ENCODE results near the gene MARCO. TPM values are rescaled to one million over a fixed set of nuclear protein-coding genes. Genes with fewer than 3 reads are reported as not detected.

The MARCO gene
- total and polyA plus RNA-seq, 4 donors: 21.8 to 113 (median 61.6) TPM

GRCh38 chr2:118969734-118970395 lies 27.9 kb downstream of the MARCO start:
- no peak overlapping the region for H3K27ac ChIP-seq (ENCODE audit: low read depth in 1 of 2, low read length in 2 of 2)
- H3K4me1 ChIP-seq (ENCODE audit: control insufficient read depth in 4 of 4, insufficient read depth in 4 of 4, low read length in 3 of 4): no peaks in the 10 kb centered on the region
- no peak overlapping the region for H3K9ac ChIP-seq (ENCODE audit: low read depth in 1 of 2, low read length in 2 of 2)
- DNase-seq (ENCODE audit: low spot score): no peak
- H3K9me3 ChIP-seq (ENCODE audit: control insufficient read depth in 4 of 4, low read length in 3 of 4): no peaks in the 10 kb centered on the region
- H3K4me3 ChIP-seq (ENCODE audit: low read depth in 1 of 3, low read length in 3 of 3): no peak overlapping the region
- no peaks in the 10 kb centered on the region for H3K36me3 ChIP-seq (ENCODE audit: control insufficient read depth in 4 of 4, insufficient read depth in 3 of 4, low read depth in 1 of 4, low read length in 3 of 4)
- TF ChIP-seq EGR1 (IDR thresholded peaks at IDR 0.05; ENCODE audit: low read depth in 2 of 2): no peak
- no peak for TF ChIP-seq JUND (IDR thresholded peaks at IDR 0.05)
- no peak for TF ChIP-seq CTCF (IDR thresholded peaks at IDR 0.05; ENCODE audit: low read depth, low read length, missing input control)
- TF ChIP-seq HNF4G (IDR thresholded peaks at IDR 0.05): no peak
- no peak for TF ChIP-seq MAX (IDR thresholded peaks at IDR 0.05)
- TF ChIP-seq FOXA2 (IDR thresholded peaks at IDR 0.05): no peak
- TF ChIP-seq NR2F2 (IDR thresholded peaks at IDR 0.05): no peak
- no peak for TF ChIP-seq RXRA (IDR thresholded peaks at IDR 0.05)
- no peak for TF ChIP-seq SP1 (IDR thresholded peaks at IDR 0.05)
- TF ChIP-seq GABPA (IDR thresholded peaks at IDR 0.05 in 1 of 2, conservative IDR thresholded peaks at IDR 0.05 in 1 of 2): no peak
- TF ChIP-seq FOXA1 (IDR thresholded peaks at IDR 0.05): no peak
- TF ChIP-seq ATF3 (IDR thresholded peaks at IDR 0.05): no peak
- no peak for TF ChIP-seq REST (IDR thresholded peaks at IDR 0.05)
- no peak for TF ChIP-seq HNF4A (conservative IDR thresholded peaks at IDR 0.05)
- no peak for TF ChIP-seq ZBTB33 (IDR thresholded peaks at IDR 0.05)
- 89% methylated on average over 16 of the region's 16 CpGs for WGBS
- no peaks in the 10 kb centered on the region for H3K27me3 ChIP-seq (ENCODE audit: control insufficient read depth in 4 of 4, insufficient read depth in 4 of 4, low read length in 3 of 4)
